GM19099 (cell line): ENCODE data around the gene NLK.

Source experiments
- POLR2A ChIP-seq: IDR thresholded peaks from 3 replicates; pipeline ENCODE4 v1.6.1; 2011; ENCODE audit warnings: low read depth; ENCODE audit not compliant: insufficient read length; ENCODE audit errors: extremely low read depth

NLK gene

DNA sequence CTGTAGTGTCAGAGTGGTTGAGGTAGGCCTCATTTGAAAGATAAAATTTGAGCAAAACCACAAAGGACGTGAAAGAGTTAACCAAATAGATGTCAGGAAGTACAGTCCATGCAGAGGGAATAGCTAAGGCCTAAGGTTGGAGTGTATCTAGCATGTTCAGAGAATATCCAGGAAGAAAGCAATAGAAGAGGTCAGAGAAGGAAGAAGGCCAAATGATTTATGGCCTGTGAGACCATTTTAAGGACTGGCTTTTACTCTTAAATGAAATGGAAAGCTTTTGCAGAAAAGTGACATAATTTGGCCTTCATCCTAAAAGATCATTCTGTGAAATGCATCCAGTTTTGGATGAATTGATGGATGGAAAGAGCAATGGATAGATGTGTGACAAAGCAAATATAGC is 116.5 kb downstream of the NLK start:
- TF ChIP-seq POLR2A, result no peak

DNA sequence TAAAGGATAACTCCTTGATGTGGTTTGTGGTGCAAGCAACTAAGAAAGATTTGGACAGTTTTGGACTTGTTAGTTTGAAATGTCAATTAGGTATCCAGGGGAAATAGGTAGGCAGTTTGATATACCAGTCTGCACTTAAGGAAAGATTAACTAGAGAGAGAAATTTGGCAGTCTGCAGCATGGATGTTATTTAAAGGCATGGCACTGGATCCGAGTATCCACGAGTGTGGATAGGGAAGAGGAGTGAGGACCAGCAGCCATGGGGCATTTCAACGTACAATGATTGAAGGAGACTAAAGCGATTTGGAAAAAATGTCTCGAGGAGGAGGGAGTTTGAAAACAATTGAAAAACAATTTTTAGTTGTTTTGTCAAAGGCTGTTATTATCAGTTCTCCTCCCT is 117.4 kb downstream of the NLK start:
- TF ChIP-seq POLR2A, result no peak

DNA sequence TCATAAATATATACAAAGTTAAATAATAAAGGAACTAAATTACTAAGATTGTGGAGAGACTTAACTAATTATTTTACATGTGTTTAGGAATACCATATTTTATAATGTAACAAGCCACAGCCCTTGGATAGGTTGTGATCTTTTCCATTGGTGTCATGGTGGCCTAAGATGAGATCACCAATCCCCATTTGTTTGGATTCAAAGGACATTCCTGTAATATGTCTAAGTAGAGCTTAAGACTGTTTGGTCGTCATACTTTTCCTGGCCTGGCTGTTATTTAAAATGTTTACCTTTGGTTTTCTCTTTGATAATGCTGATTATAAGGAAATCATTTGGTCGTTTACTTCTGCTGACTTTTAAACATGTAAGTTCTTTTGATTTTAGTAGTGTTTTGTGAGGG is 118.1 kb downstream of the NLK start:
- no peak for TF ChIP-seq POLR2A

DNA sequence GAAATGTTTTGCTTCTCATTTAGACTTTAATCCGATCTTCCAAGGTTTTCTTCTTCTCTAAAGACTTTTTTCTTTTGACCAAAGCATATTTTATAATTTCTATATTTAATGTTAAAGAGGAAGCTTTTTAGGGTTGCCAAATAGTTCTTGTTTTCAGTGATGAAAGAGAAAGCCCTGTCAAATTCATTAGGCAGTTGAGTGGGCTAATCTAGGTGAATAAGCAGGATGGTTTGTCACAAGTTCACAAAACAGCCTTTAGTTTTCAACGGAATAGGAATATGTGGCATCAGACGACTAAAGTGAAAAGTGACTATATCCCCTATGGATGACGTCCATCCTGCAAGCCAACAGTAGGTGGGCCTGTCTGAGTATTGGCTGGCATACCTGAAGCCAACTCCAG is 118.8 kb downstream of the NLK start:
- no peak for TF ChIP-seq POLR2A

DNA sequence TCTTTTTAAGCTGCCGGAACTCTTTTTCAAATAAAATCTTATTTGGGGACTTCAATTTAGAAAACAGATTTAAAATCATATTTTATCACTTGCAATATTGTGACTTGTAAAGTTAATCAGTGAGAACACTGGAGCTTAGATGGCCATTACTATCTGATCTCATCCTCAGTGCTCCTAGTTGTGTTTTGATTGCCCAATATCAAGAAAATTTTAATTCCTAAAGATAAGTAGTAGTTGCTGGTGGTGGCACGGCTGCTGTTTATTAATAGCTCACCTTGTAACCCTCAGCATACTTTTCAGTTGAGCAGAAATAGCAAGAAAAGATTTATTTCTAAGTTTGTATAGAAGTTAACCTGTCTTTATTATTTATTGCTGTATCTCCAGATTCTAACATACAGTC is 124.0 kb downstream of the NLK start:
- TF ChIP-seq POLR2A, result no peak

DNA sequence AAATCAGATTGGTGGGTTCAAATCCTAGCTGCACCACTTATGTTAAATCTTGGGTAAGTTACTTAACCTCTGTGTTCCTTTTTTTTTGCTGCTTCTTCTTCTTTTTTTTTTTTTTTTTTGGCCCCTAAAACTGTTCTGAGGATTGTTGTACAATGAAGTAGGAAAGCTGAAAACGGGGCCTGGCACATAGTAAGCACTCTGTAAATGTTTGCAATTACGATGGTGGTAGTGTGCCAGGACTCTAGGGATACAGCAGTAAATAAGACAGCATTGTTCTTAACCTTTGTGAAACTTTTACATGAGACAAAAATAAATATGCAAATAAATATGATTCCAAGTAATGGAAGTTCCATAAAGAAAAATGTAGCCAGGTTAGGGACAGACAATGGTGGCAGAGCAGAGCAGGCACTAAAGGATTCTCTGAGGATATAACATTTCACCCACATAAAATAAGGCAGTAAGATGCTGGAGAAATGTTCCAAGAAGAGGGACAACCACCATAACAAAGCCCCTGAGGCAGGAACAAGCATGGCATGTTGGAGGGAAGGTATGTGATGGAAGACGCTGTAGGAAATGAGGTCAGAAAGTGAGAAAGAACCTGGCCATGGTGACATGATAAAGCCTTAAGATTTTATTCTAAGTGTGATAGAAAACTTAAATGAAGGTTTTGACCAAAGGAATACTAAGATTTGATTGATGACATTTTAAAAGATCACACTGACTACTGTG is 127.3 kb downstream of the NLK start:
- TF ChIP-seq POLR2A, result no peak

GRCh38 chr17:28170771-28171170 is 128.3 kb downstream of the NLK start:
- no peak for TF ChIP-seq POLR2A

DNA sequence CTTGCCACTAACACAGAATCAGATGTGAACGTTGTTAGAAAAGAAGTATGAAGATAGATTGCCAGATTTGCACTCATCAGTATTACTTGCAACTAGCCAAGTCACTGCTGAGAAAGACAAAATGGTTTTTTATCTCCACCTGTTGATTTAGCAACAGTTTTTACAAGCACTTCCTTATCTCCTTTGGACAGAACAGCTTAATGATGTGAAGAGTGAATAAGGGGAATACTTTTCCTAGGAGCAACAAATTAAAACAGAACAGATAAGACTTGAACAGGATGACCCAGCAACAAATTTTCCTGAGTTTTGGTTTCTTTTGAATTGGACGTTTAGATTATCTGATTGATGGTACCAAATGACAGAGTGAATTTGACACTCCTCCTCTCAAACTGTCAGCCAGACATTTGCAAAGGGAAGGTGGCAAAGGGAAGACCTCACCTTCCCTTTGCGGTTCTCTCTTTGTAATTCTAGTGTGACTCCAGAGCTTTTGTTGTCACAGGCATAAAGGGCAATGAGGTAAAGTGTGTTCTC is 130.6 kb downstream of the NLK start:
- TF ChIP-seq POLR2A, result no peak

DNA sequence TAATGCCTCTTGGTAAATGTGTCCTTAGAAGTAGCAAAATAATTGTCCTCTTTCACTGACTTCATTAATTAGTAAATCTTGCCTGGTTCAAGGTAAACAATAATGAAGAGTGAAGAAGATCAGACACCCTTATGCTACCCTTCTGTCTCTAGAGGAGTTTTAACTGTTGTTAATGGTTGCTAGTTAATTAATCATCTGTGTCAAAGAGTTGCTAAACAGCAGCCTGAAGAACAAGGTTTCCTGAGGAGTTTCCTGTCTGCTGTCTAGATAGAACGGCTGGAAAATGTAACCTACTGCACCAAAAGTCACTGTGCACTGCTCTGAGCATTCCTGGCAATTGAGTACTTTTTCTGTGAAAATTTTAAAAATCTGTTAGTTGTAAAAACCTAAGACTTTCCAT is 131.3 kb downstream of the NLK start:
- no peak for TF ChIP-seq POLR2A

DNA sequence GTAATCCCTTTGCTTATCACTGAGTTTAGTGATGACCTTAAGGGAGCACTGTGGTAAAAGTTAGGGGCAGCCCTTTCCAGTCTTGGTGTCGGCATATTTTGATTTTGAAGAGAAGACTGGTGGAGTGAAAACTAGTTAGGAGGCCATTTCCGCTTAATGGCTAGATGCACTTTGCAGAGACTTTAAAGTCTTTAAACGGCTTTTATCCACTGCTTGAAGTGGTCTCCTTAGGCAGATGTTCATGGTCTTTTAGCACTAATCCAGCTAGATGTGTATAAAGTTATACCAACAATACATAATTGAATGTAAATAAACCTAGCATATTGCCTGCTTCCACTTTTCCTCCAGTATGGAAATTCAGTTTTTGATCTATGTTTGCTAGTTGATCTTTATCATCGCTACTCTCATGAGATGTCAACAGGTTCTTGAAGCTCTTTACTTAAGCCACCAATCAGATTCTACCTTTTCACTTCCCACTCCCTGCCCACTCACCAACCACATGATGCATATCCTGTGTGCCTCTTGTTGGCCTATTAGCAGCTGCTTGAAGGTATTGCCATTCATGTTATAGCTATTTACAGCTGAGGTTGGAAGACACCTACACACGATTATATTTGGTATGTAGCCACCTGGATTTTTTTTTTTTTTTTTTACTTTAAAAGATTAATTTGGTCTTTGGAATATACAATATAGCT is 132.0 kb downstream of the NLK start:
- TF ChIP-seq POLR2A, result no peak

DNA sequence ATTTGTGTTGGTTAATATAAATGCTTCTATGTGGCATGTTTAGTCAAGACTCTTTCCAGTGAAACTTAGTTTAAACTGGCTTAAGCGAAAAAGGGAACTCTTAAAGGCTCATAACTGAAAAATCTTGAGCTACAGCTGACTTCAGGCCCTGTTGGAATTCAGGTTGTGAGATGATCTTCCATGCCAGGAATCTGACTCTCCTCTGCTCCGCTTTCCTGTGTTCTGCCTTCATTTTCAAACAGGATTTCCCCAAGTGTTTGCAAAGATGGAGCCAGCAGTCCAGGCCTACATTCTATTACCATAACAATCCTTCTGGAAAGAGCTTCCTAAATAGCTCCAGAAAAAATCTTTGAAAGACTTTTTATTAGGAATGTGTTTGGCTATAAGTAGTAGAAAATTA is 134.9 kb downstream of the NLK start:
- no peak for TF ChIP-seq POLR2A

DNA sequence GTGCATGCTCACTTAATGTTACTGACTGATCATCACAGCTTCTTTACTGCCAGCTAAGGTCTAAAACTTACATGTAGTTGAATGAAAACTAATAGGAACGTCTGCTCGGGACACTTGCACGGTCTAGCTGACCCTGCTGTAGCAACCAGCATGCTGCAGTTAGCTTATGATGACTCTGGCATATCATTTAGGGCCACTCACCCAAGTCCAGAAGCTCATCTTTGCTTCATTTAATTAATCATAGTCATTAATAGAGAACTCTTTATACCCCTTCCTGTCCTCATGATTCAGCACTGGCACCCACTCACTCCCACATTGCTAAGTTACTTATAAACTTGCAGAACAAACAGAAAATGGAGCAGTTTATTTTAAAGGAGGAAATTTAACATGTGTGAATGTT is 136.3 kb downstream of the NLK start:
- no peak for TF ChIP-seq POLR2A

DNA sequence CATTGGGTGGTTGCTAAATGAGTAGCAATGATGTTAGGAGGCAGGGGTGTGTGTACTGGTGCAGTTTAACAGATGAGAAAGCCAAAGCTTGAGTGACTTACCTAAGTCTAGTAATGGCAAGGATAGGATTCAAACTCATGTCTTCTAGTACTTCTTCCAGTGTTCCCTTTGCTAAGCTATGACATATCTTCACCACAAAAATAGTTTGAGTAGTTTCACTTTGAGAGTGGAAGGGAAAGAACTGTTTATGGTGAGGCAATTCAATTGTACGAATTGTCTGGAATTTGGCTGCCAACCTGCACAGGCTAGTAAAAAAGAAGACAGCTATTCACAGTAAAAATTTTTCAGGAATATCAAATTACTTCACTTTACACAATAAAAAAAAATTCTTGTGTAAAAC is 138.0 kb downstream of the NLK start:
- no peak for TF ChIP-seq POLR2A

GRCh38 chr17:28181568-28181967 is 139.1 kb downstream of the NLK start:
- TF ChIP-seq POLR2A, result no peak

DNA sequence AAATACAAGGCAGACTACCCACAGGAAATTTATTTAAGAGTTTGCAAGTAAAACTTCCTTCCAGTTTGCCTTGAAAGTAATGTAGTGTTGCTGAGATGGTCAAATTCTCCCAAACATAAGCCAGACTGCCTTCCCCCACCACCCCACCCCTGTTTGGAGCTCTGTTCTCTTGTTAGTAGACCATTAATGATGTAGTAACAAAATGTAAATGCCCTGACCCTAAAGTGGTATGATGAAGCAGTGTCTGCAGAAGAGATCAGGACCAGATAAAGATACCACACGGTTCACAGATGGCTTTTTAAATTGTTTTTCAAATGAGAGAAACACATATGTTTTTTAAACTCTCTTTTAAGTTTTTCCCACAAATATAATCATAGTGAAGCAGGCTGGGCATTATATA is 140.1 kb downstream of the NLK start:
- TF ChIP-seq POLR2A, result no peak

DNA sequence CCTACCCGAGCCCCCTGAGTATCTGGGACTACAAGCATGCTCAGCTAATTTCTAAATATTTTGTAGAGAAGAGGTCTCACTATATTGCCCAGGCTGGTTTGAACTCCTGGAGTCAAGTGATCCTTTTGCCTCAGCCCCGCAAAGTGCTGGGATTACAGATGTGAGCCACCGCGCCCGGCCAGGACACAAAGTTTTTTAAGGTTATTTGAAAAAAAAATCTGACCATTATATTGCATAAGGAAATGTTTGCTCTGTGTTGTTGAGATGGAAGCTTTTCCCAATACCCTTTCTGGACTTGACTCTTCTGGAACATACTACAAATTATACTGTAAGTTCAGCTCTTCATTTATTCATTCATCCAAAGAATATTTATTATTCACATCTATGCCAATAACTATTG is 143.2 kb downstream of the NLK start:
- no peak for TF ChIP-seq POLR2A
